T-helper 2 cell (primary cell): ENCODE measurements around the gene PIGH.
"Not testable (repeated sequence)": the region's sequence is repeated elsewhere in the genome, so short reads cannot be mapped to it uniquely, and the experiment has no call there.

Experiments
- DNase-seq, 5 experiments: peaks; one replicate each; pipeline versions ENCODE4 v3.0.0 to v3.0.0-alpha.2; 2012 to 2022

PIGH gene

GRCh38 chr14:67549734-67550133 is 50.3 kb downstream of the PIGH start:
- no peak for DNase-seq

- no peak for DNase-seq
Measured at GRCh38 chr14:67547224-67547780, 52.8 kb downstream of the PIGH start.

- no peak for DNase-seq
Measured at GRCh38 chr14:67544590-67544989, 55.5 kb downstream of the PIGH start.

GRCh38 chr14:67542620-67543019 is 57.4 kb downstream of the PIGH start:
- DNase-seq = not testable (repeated sequence)

- no peak for DNase-seq
Measured at GRCh38 chr14:67541448-67542387, 58.4 kb downstream of the PIGH start.
